Smooth muscle cell of the brain vasculature (primary cell): ENCODE data around the gene PPARG.
"Not testable (repeated sequence)": the region's sequence is repeated elsewhere in the genome, so short reads cannot be mapped to it uniquely, and the experiment has no call there.

ENCODE experiments used
- DNase-seq: peaks from one replicate; pipeline ENCODE4 v3.0.0-alpha.2; 2012; ENCODE audit warnings: low read depth, low spot score

Gene PPARG

GRCh38 chr3:12379640-12380429 lies 91.0 kb downstream of the PPARG start:
- DNase-seq, result no peak

- DNase-seq, result no peak
Observed at GRCh38 chr3:12380461-12380860, 91.6 kb downstream of the PPARG start.

GRCh38 chr3:12381199-12381598 lies 92.3 kb downstream of the PPARG start:
- DNase-seq, result no peak

GRCh38 chr3:12383218-12383617 lies 94.3 kb downstream of the PPARG start:
- DNase-seq, result no peak

GRCh38 chr3:12384451-12385233 lies 95.8 kb downstream of the PPARG start:
- no peak for DNase-seq

GRCh38 chr3:12386514-12387291 lies 97.8 kb downstream of the PPARG start:
- not testable (repeated sequence) for DNase-seq

- DNase-seq, result no peak
Observed at GRCh38 chr3:12388185-12388584, 99.3 kb downstream of the PPARG start.

- DNase-seq, result no peak
Observed at GRCh38 chr3:12392101-12392878, 103.4 kb downstream of the PPARG start.

GRCh38 chr3:12393894-12394293 lies 105.0 kb downstream of the PPARG start:
- no peak for DNase-seq

GRCh38 chr3:12394569-12395271 lies 105.8 kb downstream of the PPARG start:
- no peak for DNase-seq

- no peak for DNase-seq
Observed at GRCh38 chr3:12395349-12396012, 106.6 kb downstream of the PPARG start.

GRCh38 chr3:12396471-12396870 lies 107.6 kb downstream of the PPARG start:
- DNase-seq, result no peak

GRCh38 chr3:12399226-12399625 lies 110.4 kb downstream of the PPARG start:
- DNase-seq, result no peak

- DNase-seq, result no peak
Observed at GRCh38 chr3:12400616-12401194, 111.8 kb downstream of the PPARG start.

GRCh38 chr3:12401208-12401607 lies 112.3 kb downstream of the PPARG start:
- no peak for DNase-seq

GRCh38 chr3:12405432-12406272 lies 116.8 kb downstream of the PPARG start:
- DNase-seq, result peak; percentile 87

- no peak for DNase-seq
Observed at GRCh38 chr3:12408984-12409683, 120.3 kb downstream of the PPARG start.
